GM23338 (cell line): ENCODE measurements around the gene ABHD6. TPM values are rescaled to one million over a fixed set of nuclear protein-coding genes. Genes with fewer than 3 reads are reported as not detected.

Source experiments
- ATAC-seq: fragments of 200-7000 bp; cut with Tn5 transposase; 3 replicates; pipeline ENCODE4 v1.9.1; 2020
- DNase-seq: peaks from one replicate; pipeline ENCODE4 v3.0.0-alpha.2; 2015; ENCODE audit warnings: low spot score
- H2AFZ ChIP-seq: fragments of 200-600 bp; sonication (generic); 2 replicates; pipeline ENCODE4 v1.8.0; 2016; ENCODE audit warnings: antibody characterized with exemption, mild to moderate bottlenecking, moderate library complexity
- H3F3A ChIP-seq: fragments of 200-600 bp; sonication (generic); replicated peaks from 2 replicates; pipeline ENCODE4 v1.8.0; 2017; ENCODE audit warnings: antibody characterized with exemption, mixed run types, low read depth
- H3K27ac ChIP-seq: fragments of 200-600 bp; sonication (generic); 2 replicates; pipeline ENCODE4 v1.6.1; 2016; ENCODE audit warnings: low read depth
- H3K27me3 ChIP-seq: fragments of 200-600 bp; sonication (generic); 2 replicates; pipeline ENCODE4 v1.8.0; 2016; ENCODE audit warnings: mild to moderate bottlenecking, mixed run types, moderate library complexity; ENCODE audit not compliant: insufficient read depth
- H3K36me3 ChIP-seq: fragments of 200-600 bp; sonication (generic); 2 replicates; pipeline ENCODE4 v1.8.0; 2016; ENCODE audit warnings: mild to moderate bottlenecking; ENCODE audit not compliant: insufficient read depth
- H3K4me1 ChIP-seq: fragments of 200-600 bp; sonication (generic); 2 replicates; pipeline ENCODE4 v1.8.0; 2016; ENCODE audit warnings: mild to moderate bottlenecking, moderate library complexity; ENCODE audit not compliant: insufficient read depth
- H3K4me2 ChIP-seq: fragments of 200-600 bp; sonication (generic); 2 replicates; pipeline ENCODE4 v1.7.1; 2017; ENCODE audit warnings: mixed run types
- H3K4me3 ChIP-seq: fragments of 200-600 bp; sonication (generic); 2 replicates; pipeline ENCODE4 v1.6.1; 2016; ENCODE audit warnings: mixed run types
- H3K79me2 ChIP-seq: fragments of 200-600 bp; sonication (generic); replicated peaks from 2 replicates; pipeline ENCODE4 v1.8.0; 2017; ENCODE audit warnings: mild to moderate bottlenecking; ENCODE audit not compliant: insufficient read depth
- H3K9me2 ChIP-seq: fragments of 200-600 bp; sonication (generic); 2 replicates; pipeline ENCODE4 v1.8.0; 2017; ENCODE audit not compliant: insufficient read depth
- H4K20me1 ChIP-seq: fragments of 200-600 bp; sonication (generic); replicated peaks from 2 replicates; pipeline ENCODE4 v1.8.0; 2017; ENCODE audit warnings: mild to moderate bottlenecking; ENCODE audit not compliant: insufficient read depth
- H3K27ac Mint-ChIP-seq: 2 replicates; pipeline ENCODE4 v1.8.0; 2020; ENCODE audit warnings: inconsistent platforms, mild to moderate bottlenecking, moderate library complexity, mixed read lengths
- H3K27me3 Mint-ChIP-seq: 3 replicates; pipeline ENCODE4 v1.8.0; 2022; ENCODE audit warnings: low read depth, mild to moderate bottlenecking, moderate library complexity, mixed read lengths, inconsistent platforms; ENCODE audit not compliant: insufficient read depth, poor library complexity
- H3K36me3 Mint-ChIP-seq: 3 replicates; pipeline ENCODE4 v1.8.0; 2021; ENCODE audit warnings: low read depth, mild to moderate bottlenecking, inconsistent platforms, moderate library complexity, mixed read lengths
- H3K4me1 Mint-ChIP-seq: 3 replicates; pipeline ENCODE4 v1.8.0; 2020; ENCODE audit warnings: mild to moderate bottlenecking, inconsistent platforms, mixed read lengths
- H3K4me3 Mint-ChIP-seq: 3 replicates; pipeline ENCODE4 v1.8.0; 2021; ENCODE audit warnings: moderate library complexity, mild to moderate bottlenecking, inconsistent platforms, mixed read lengths
- H3K9me3 Mint-ChIP-seq: 3 replicates; pipeline ENCODE4 v1.8.0; 2020; ENCODE audit warnings: moderate library complexity, mild to moderate bottlenecking, inconsistent platforms, mixed read lengths
- CREB1 ChIP-seq: fragments of 250-450 bp; sonication (Bioruptor Pico); IDR thresholded peaks from 2 replicates; pipeline ENCODE4 v1.5.0; 2020; ENCODE audit warnings: low read depth, mild to moderate bottlenecking, moderate library complexity
- EZH2 ChIP-seq: fragments of 200-600 bp; sonication (generic); IDR thresholded peaks from one replicate; pipeline ENCODE4 v1.8.0; 2017; ENCODE audit warnings: antibody characterized with exemption, mild to moderate bottlenecking, low read depth; ENCODE audit not compliant: unreplicated experiment
- EZH2phosphoT487 ChIP-seq: fragments of 200-600 bp; sonication (generic); IDR thresholded peaks from one replicate; pipeline ENCODE4 v1.8.1; 2018; ENCODE audit warnings: antibody characterized with exemption; ENCODE audit not compliant: unreplicated experiment
- JUNB ChIP-seq: IDR thresholded peaks from one replicate; pipeline ENCODE4 v1.6.1; 2016; ENCODE audit warnings: antibody characterized with exemption; ENCODE audit not compliant: unreplicated experiment
- NANOG ChIP-seq: IDR thresholded peaks from 2 replicates; pipeline ENCODE4 v1.6.1; 2016; ENCODE audit warnings: antibody characterized with exemption, borderline replicate concordance
- POLR2AphosphoS5 ChIP-seq: IDR thresholded peaks from 2 replicates; pipeline ENCODE4 v1.6.1; 2016; ENCODE audit warnings: antibody characterized with exemption, low read depth
- STAT1 ChIP-seq: IDR thresholded peaks from one replicate; pipeline ENCODE4 v1.6.1; 2016; ENCODE audit warnings: antibody characterized with exemption; ENCODE audit not compliant: unreplicated experiment
- ZNF114 ChIP-seq: fragments of 250-450 bp; sonication (Bioruptor Pico); IDR thresholded peaks from 2 replicates; pipeline ENCODE4 v1.5.0; 2020; ENCODE audit warnings: mild to moderate bottlenecking, moderate library complexity
- ZNF331 ChIP-seq: fragments of 250-450 bp; sonication (Bioruptor Pico); IDR thresholded peaks from 2 replicates; pipeline ENCODE4 v1.5.0; 2020; ENCODE audit warnings: low read depth, mild to moderate bottlenecking, moderate library complexity
- polyA plus RNA-seq: library from polyadenylated mRNA; unstranded; fragments of >200 nt; fragmentation: Nextera tagmentation; extraction: Ambion mirVana; gene quantifications from 2 replicates; pipeline ENCODE4 v1.2.1, GENCODE V29; 2016
- total RNA-seq: library from RNA; depleted of rRNA; stranded (reverse); fragments of >200 nt; shearing (Covaris generic); gene quantifications from 2 replicates; pipeline ENCODE4 v1.2.3, GENCODE V29; 2014
- TF ChIP-seq, protein P1 (sequence below), 2 experiments: fragments of 200-600 bp in 1 of 2; sonication (generic) in 1 of 2; conservative IDR thresholded peaks; 2 replicates each; pipeline versions ENCODE4 v1.5.1 to v1.6.1; 2016 to 2017; ENCODE audit warnings: antibody characterized with exemption in 2 of 2, low read depth in 2 of 2, mild to moderate bottlenecking in 2 of 2, moderate library complexity in 1 of 2
- TF ChIP-seq, protein P2 (sequence below): IDR thresholded peaks from one replicate; pipeline ENCODE4 v1.6.1; 2018; ENCODE audit warnings: antibody characterized with exemption; ENCODE audit not compliant: unreplicated experiment
- TF ChIP-seq, protein P3 (sequence below): IDR thresholded peaks from 2 replicates; pipeline ENCODE4 v1.6.1; 2016; ENCODE audit warnings: antibody characterized with exemption
- TF ChIP-seq, protein P4 (sequence below): fragments of 250-450 bp; sonication (Bioruptor Pico); IDR thresholded peaks from 2 replicates; pipeline ENCODE4 v1.5.0; 2020; ENCODE audit warnings: mild to moderate bottlenecking, moderate library complexity

ABHD6 gene
- total and polyA plus RNA-seq, 2 experiments from 2014 or later, result 3.7 to 5.5 TPM

DNA sequence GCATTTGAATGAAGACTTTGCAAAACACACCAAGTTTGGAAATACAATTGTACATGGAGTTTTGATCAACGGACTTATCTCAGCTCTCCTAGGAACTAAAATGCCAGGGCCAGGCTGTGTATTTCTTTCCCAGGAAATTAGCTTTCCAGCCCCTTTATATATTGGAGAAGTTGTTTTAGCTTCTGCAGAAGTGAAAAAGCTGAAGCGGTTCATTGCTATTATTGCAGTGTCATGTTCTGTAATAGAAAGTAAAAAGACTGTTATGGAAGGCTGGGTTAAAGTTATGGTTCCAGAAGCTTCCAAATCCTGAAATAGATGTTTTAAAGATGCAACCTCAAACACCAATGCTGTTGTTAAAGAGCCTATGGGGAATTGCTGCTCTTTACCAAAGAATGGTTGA is 80.2 kb downstream of the ABHD6 start:
- TF ChIP-seq POLR2AphosphoS5, result no peak
- TF ChIP-seq EZH2, result no peak
- TF ChIP-seq, protein P1, sequence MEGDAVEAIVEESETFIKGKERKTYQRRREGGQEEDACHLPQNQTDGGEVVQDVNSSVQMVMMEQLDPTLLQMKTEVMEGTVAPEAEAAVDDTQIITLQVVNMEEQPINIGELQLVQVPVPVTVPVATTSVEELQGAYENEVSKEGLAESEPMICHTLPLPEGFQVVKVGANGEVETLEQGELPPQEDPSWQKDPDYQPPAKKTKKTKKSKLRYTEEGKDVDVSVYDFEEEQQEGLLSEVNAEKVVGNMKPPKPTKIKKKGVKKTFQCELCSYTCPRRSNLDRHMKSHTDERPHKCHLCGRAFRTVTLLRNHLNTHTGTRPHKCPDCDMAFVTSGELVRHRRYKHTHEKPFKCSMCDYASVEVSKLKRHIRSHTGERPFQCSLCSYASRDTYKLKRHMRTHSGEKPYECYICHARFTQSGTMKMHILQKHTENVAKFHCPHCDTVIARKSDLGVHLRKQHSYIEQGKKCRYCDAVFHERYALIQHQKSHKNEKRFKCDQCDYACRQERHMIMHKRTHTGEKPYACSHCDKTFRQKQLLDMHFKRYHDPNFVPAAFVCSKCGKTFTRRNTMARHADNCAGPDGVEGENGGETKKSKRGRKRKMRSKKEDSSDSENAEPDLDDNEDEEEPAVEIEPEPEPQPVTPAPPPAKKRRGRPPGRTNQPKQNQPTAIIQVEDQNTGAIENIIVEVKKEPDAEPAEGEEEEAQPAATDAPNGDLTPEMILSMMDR (conservative IDR thresholded peaks at IDR 0.05; ENCODE audit: low read depth in 2 of 2), result no peak
- no peak for TF ChIP-seq ZNF331 (CRISPR knock-in tag)
- no peak for TF ChIP-seq NANOG
- no peak for TF ChIP-seq CREB1 (CRISPR knock-in tag)
- no peak for TF ChIP-seq ZNF114 (CRISPR knock-in tag)
- no peak for TF ChIP-seq JUNB
- no peak for TF ChIP-seq EZH2phosphoT487
- TF ChIP-seq, protein P2, sequence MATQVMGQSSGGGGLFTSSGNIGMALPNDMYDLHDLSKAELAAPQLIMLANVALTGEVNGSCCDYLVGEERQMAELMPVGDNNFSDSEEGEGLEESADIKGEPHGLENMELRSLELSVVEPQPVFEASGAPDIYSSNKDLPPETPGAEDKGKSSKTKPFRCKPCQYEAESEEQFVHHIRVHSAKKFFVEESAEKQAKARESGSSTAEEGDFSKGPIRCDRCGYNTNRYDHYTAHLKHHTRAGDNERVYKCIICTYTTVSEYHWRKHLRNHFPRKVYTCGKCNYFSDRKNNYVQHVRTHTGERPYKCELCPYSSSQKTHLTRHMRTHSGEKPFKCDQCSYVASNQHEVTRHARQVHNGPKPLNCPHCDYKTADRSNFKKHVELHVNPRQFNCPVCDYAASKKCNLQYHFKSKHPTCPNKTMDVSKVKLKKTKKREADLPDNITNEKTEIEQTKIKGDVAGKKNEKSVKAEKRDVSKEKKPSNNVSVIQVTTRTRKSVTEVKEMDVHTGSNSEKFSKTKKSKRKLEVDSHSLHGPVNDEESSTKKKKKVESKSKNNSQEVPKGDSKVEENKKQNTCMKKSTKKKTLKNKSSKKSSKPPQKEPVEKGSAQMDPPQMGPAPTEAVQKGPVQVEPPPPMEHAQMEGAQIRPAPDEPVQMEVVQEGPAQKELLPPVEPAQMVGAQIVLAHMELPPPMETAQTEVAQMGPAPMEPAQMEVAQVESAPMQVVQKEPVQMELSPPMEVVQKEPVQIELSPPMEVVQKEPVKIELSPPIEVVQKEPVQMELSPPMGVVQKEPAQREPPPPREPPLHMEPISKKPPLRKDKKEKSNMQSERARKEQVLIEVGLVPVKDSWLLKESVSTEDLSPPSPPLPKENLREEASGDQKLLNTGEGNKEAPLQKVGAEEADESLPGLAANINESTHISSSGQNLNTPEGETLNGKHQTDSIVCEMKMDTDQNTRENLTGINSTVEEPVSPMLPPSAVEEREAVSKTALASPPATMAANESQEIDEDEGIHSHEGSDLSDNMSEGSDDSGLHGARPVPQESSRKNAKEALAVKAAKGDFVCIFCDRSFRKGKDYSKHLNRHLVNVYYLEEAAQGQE, result no peak
- TF ChIP-seq, protein P3, sequence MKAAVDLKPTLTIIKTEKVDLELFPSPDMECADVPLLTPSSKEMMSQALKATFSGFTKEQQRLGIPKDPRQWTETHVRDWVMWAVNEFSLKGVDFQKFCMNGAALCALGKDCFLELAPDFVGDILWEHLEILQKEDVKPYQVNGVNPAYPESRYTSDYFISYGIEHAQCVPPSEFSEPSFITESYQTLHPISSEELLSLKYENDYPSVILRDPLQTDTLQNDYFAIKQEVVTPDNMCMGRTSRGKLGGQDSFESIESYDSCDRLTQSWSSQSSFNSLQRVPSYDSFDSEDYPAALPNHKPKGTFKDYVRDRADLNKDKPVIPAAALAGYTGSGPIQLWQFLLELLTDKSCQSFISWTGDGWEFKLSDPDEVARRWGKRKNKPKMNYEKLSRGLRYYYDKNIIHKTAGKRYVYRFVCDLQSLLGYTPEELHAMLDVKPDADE, result no peak
- TF ChIP-seq, protein P4, sequence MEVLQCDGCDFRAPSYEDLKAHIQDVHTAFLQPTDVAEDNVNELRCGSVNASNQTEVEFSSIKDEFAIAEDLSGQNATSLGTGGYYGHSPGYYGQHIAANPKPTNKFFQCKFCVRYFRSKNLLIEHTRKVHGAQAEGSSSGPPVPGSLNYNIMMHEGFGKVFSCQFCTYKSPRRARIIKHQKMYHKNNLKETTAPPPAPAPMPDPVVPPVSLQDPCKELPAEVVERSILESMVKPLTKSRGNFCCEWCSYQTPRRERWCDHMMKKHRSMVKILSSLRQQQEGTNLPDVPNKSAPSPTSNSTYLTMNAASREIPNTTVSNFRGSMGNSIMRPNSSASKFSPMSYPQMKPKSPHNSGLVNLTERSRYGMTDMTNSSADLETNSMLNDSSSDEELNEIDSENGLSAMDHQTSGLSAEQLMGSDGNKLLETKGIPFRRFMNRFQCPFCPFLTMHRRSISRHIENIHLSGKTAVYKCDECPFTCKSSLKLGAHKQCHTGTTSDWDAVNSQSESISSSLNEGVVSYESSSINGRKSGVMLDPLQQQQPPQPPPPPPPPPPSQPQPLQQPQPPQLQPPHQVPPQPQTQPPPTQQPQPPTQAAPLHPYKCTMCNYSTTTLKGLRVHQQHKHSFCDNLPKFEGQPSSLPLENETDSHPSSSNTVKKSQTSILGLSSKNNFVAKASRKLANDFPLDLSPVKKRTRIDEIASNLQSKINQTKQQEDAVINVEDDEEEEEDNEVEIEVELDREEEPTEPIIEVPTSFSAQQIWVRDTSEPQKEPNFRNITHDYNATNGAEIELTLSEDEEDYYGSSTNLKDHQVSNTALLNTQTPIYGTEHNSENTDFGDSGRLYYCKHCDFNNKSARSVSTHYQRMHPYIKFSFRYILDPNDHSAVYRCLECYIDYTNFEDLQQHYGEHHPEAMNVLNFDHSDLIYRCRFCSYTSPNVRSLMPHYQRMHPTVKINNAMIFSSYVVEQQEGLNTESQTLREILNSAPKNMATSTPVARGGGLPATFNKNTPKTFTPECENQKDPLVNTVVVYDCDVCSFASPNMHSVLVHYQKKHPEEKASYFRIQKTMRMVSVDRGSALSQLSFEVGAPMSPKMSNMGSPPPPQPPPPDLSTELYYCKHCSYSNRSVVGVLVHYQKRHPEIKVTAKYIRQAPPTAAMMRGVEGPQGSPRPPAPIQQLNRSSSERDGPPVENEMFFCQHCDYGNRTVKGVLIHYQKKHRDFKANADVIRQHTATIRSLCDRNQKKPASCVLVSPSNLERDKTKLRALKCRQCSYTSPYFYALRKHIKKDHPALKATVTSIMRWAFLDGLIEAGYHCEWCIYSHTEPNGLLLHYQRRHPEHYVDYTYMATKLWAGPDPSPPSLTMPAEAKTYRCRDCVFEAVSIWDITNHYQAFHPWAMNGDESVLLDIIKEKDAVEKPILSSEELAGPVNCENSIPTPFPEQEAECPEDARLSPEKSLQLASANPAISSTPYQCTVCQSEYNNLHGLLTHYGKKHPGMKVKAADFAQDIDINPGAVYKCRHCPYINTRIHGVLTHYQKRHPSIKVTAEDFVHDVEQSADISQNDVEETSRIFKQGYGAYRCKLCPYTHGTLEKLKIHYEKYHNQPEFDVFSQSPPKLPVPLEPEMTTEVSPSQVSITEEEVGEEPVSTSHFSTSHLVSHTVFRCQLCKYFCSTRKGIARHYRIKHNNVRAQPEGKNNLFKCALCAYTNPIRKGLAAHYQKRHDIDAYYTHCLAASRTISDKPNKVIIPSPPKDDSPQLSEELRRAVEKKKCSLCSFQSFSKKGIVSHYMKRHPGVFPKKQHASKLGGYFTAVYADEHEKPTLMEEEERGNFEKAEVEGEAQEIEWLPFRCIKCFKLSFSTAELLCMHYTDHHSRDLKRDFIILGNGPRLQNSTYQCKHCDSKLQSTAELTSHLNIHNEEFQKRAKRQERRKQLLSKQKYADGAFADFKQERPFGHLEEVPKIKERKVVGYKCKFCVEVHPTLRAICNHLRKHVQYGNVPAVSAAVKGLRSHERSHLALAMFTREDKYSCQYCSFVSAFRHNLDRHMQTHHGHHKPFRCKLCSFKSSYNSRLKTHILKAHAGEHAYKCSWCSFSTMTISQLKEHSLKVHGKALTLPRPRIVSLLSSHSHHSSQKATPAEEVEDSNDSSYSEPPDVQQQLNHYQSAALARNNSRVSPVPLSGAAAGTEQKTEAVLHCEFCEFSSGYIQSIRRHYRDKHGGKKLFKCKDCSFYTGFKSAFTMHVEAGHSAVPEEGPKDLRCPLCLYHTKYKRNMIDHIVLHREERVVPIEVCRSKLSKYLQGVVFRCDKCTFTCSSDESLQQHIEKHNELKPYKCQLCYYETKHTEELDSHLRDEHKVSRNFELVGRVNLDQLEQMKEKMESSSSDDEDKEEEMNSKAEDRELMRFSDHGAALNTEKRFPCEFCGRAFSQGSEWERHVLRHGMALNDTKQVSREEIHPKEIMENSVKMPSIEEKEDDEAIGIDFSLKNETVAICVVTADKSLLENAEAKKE, result no peak
- TF ChIP-seq STAT1, result no peak
- H3K4me1 Mint-ChIP-seq, result peaks cover 19% of the 10 kb centered on the region
- Histone ChIP-seq H3K4me3 (no peak overlapping the region), H3K27ac (no peak overlapping the region), H3K79me2 (peaks cover 23% of the 10 kb centered on the region), H2AFZ (no peak overlapping the region), H3K4me1 (peaks cover 16% of the 10 kb centered on the region), H3K9me2 (no peaks in the 10 kb centered on the region), H3K4me2 (no peak overlapping the region), H3F3A (0 out of 2 replicates have a peak, but pooled peaks cover 5% of the 10 kb centered on the region), H4K20me1 (peaks cover 24% of the 10 kb centered on the region), H3K27me3 (no peaks in the 10 kb centered on the region), H3K36me3 (peaks cover 45% of the 10 kb centered on the region)
- no peak overlapping the region for H3K27ac Mint-ChIP-seq
- H3K36me3 Mint-ChIP-seq, result peaks cover 70% of the 10 kb centered on the region
- DNase-seq, result no peak
- no peak overlapping the region for H3K4me3 Mint-ChIP-seq
- no peak for ATAC-seq
- no peaks in the 10 kb centered on the region for H3K9me3 Mint-ChIP-seq
- H3K27me3 Mint-ChIP-seq, result peaks cover 16% of the 10 kb centered on the region
